ENCODE results near the gene KRT78.

The KRT78 gene

GRCh38 chr12:52847335-52848102 is 1.3 kb downstream of the KRT78 start:
- DNase-seq (ENCODE audit: low read depth in 2 of 2): peak; percentile 36 to 55
- no peak overlapping the region for H3K4me3 ChIP-seq (replicated peaks in 1 of 2; ENCODE audit: low read depth in 2 of 2, low read length in 2 of 2)
- TF ChIP-seq, protein P1, sequence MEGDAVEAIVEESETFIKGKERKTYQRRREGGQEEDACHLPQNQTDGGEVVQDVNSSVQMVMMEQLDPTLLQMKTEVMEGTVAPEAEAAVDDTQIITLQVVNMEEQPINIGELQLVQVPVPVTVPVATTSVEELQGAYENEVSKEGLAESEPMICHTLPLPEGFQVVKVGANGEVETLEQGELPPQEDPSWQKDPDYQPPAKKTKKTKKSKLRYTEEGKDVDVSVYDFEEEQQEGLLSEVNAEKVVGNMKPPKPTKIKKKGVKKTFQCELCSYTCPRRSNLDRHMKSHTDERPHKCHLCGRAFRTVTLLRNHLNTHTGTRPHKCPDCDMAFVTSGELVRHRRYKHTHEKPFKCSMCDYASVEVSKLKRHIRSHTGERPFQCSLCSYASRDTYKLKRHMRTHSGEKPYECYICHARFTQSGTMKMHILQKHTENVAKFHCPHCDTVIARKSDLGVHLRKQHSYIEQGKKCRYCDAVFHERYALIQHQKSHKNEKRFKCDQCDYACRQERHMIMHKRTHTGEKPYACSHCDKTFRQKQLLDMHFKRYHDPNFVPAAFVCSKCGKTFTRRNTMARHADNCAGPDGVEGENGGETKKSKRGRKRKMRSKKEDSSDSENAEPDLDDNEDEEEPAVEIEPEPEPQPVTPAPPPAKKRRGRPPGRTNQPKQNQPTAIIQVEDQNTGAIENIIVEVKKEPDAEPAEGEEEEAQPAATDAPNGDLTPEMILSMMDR (IDR thresholded peaks at IDR 0.05; ENCODE audit: low read depth, low read length): no peak

GRCh38 chr12:52846356-52846970 is 2.3 kb downstream of the KRT78 start:
- DNase-seq (ENCODE audit: low read depth in 2 of 2): no peak
- no peak overlapping the region for H3K4me3 ChIP-seq (replicated peaks in 1 of 2; ENCODE audit: low read depth in 2 of 2, low read length in 2 of 2)
- TF ChIP-seq, protein P1 (IDR thresholded peaks at IDR 0.05; ENCODE audit: low read depth, low read length): no peak

DNA sequence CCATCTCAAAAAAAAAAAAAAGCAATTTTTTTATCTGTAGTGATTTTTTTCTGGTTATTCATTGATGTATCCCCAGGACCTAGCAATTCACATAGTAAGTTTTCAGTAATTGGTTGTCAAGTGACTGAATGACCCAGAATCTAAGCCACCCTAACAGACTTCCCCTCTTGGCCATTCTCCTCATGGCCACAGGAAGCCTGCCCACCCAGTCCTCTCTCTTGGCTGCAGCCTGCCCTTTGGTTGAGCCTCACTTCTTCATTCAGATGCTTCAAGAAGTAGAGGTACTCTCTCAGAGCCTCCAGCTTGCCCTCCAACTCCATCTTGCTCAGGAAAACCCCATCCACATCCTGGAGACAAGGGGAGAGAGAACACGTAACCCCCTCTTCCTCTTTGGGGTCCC is 2.8 kb downstream of the KRT78 start:
- H3K4me3 ChIP-seq (replicated peaks in 1 of 2; ENCODE audit: low read depth in 2 of 2, low read length in 2 of 2): no peak overlapping the region
- TF ChIP-seq, protein P1 (IDR thresholded peaks at IDR 0.05; ENCODE audit: low read depth, low read length): no peak
- DNase-seq (ENCODE audit: low read depth in 2 of 2): no peak

DNA sequence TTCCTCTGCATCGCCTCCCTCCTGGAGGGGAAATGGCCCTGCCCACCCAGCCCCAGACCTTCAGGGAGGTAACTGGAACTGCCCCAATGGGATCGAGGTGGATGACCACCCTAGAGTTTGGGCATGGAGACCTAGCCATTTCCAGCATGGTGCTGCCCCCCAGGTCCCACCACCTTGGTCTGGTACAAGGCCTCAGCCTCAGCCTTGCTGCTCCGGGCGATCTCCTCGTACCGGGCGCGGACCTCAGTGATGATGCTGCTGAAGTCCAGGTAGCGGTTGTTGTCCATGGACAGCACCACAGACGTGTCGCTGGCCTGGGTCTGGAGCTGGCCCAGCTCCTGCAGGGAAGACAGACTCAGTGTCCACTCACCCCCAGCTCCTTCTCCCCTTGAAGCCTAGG is 4.4 kb downstream of the KRT78 start:
- H3K4me3 ChIP-seq (replicated peaks in 1 of 2; ENCODE audit: low read depth in 2 of 2, low read length in 2 of 2): no peak overlapping the region
- no peak for DNase-seq (ENCODE audit: low read depth in 2 of 2)
- TF ChIP-seq, protein P1 (IDR thresholded peaks at IDR 0.05; ENCODE audit: low read depth, low read length): no peak

GRCh38 chr12:52839436-52840105 is 9.2 kb downstream of the KRT78 start:
- DNase-seq (ENCODE audit: low read depth in 2 of 2): no peak
- no peak overlapping the region for H3K4me3 ChIP-seq (replicated peaks in 1 of 2; ENCODE audit: low read depth in 2 of 2, low read length in 2 of 2)
- TF ChIP-seq, protein P1 (IDR thresholded peaks at IDR 0.05; ENCODE audit: low read depth, low read length): no peak

- TF ChIP-seq, protein P1 (IDR thresholded peaks at IDR 0.05; ENCODE audit: low read depth, low read length): no peak
- no peak for DNase-seq (ENCODE audit: low read depth in 2 of 2)
- H3K4me3 ChIP-seq (replicated peaks in 1 of 2; ENCODE audit: low read depth in 2 of 2, low read length in 2 of 2): no peak overlapping the region
Observed at GRCh38 chr12:52838609-52839435, 10.0 kb downstream of the KRT78 start.

Measured in cardiac fibroblast (primary cell).